ENCODE measurements around the gene MS4A3. TPM values are rescaled to one million over a fixed set of nuclear protein-coding genes. Genes with fewer than 3 reads are reported as not detected.
"Not testable (repeated sequence)": the region's sequence is repeated elsewhere in the genome, so short reads cannot be mapped to it uniquely, and the experiment has no call there.

MS4A3 gene
- total RNA-seq, 4 donors from 2014 or later, result not detected

DNA sequence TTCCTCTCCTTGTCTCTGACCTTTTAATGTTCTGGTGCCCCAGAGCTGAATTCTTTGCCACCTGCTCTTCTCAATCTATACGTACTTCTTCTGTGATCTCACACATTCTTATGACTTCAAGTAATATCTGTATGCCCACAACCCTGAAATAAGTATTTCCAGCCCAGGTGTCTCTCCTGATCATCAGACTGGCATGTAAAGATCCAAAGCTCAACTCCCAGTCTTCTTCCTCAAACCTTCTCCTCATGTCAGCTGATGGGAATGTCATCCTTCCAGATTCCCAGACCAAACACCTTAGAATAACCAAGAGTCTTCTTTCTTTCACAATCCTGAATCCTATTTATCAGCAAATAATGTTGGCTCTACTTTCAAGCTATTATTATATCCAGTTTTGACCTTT lies 9.3 kb downstream of the MS4A3 start:
- H3K27me3 ChIP-seq, result no peaks in the 10 kb centered on the region
- no peak overlapping the region for H3K4me3 ChIP-seq
- H3K4me1 ChIP-seq, result no peaks in the 10 kb centered on the region
- DNase-seq, result no peak
- H3K36me3 ChIP-seq, result no peaks in the 10 kb centered on the region
- intact Hi-C loops (cut with DNase I; ENCODE audit: low total_unique reads), result no loop called here
- no peaks in the 10 kb centered on the region for H3K9me3 ChIP-seq
- no peak overlapping the region for H3K27ac ChIP-seq
- no peak for TF ChIP-seq POLR2A (IDR thresholded peaks at IDR 0.05)

DNA sequence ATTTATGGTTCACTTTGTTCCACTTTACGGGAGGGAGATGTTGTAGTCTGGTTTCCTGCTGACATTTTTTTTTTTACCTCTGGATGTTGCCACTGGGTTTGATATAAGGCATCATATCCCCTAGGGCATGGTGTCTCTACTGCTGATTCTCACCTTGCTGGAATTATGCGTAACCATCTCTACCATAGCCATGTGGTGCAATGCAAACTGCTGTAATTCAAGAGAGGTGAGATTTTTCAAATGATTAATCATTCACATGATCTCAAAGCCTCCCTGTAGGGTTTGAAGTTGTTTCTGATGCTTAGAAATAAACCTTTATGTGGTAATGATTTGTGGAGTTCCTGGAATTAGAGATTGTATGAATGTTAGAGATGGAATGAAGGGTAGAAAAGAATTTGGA lies 13.0 kb downstream of the MS4A3 start:
- Histone ChIP-seq H3K27me3 (no peaks in the 10 kb centered on the region), H3K27ac (no peak overlapping the region), H3K4me3 (no peak overlapping the region), H3K36me3 (no peaks in the 10 kb centered on the region), H3K9me3 (no peaks in the 10 kb centered on the region), H3K4me1 (no peaks in the 10 kb centered on the region)
- DNase-seq, result no peak
- intact Hi-C loops (cut with DNase I; ENCODE audit: low total_unique reads), result no loop called here
- no peak for TF ChIP-seq POLR2A (IDR thresholded peaks at IDR 0.05)
- TF ChIP-seq, protein P1, sequence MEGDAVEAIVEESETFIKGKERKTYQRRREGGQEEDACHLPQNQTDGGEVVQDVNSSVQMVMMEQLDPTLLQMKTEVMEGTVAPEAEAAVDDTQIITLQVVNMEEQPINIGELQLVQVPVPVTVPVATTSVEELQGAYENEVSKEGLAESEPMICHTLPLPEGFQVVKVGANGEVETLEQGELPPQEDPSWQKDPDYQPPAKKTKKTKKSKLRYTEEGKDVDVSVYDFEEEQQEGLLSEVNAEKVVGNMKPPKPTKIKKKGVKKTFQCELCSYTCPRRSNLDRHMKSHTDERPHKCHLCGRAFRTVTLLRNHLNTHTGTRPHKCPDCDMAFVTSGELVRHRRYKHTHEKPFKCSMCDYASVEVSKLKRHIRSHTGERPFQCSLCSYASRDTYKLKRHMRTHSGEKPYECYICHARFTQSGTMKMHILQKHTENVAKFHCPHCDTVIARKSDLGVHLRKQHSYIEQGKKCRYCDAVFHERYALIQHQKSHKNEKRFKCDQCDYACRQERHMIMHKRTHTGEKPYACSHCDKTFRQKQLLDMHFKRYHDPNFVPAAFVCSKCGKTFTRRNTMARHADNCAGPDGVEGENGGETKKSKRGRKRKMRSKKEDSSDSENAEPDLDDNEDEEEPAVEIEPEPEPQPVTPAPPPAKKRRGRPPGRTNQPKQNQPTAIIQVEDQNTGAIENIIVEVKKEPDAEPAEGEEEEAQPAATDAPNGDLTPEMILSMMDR (IDR thresholded peaks at IDR 0.05), result no peak

DNA sequence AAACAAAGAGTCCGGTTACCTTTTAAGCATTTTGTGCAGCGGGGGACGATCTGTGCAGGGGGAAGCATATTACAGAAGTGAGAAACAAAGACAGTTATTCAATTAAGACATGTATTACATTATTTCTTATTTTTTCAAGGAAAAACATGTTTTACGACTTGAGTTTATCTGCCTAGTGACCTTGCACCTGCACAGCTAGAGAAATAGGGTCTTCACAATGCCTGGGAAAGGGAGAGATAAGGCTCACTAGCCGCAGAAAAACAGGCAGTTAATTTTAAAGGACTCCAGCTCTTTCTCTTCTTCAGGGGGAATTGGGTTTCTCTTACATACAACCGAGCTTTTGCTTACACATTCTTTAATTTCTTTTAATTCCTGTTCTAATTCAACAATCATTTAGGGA lies 15.2 kb downstream of the MS4A3 start:
- H3K9me3 ChIP-seq; intact Hi-C loops (cut with DNase I; ENCODE audit: low total_unique reads); H3K4me1 ChIP-seq; H3K27me3 ChIP-seq; DNase-seq; H3K36me3 ChIP-seq; H3K4me3 ChIP-seq; H3K27ac ChIP-seq: not testable (repeated sequence)

DNA sequence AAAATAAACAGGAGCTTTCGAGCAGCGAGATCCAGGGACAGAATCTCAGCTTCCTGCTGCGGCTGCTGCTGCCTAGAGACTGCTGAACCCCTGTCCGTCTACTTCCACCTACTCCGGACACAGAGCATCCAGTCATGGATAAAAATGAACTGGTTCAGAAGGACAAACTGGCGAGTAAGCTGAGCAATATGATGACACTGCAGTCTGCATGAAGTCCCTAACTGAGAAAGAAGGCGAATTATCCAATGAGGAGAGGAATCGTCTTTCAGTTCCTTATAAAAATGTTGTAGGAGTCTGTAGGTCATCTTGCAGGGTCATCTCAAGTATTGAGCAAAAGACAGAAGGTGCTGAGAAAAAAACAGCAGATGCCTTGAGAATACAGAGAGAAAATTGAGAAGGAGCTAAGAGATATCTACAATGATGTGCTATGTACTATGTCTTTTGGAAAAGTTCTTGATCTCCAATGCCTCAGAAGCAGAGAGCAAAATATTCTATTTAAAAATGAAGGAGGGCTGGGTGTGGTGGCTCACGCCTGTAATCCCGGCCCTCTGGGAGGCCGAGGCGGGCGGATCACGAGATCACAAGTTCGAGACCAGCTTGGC lies 20.9 kb downstream of the MS4A3 start:
- Histone ChIP-seq H3K9me3 (no peaks in the 10 kb centered on the region), H3K27ac (no peak overlapping the region), H3K27me3 (no peaks in the 10 kb centered on the region), H3K36me3 (no peaks in the 10 kb centered on the region), H3K4me3 (no peak overlapping the region), H3K4me1 (no peaks in the 10 kb centered on the region)
- no peak for DNase-seq
- intact Hi-C loops (cut with DNase I; ENCODE audit: low total_unique reads), result no loop called here
- TF ChIP-seq, protein P1 (IDR thresholded peaks at IDR 0.05), result no peak
- TF ChIP-seq POLR2A (IDR thresholded peaks at IDR 0.05), result no peak

DNA sequence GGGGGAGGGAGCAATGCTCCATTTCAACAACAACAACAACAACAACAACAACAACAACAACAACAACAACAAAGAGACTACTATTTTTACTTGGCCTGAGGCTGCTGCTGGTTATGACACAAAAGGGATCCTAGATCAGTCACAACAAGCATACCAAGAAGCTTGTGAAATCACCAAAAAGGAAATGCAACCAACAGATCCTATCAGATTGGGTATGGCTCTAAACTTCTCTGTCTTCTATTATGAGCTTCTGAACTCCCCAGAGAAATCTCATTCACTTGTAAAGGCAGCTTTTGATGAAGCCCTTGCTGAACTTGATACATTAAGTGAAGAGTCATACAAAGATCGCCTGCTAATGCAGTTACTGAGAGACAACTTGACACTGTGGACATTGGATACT lies 21.5 kb downstream of the MS4A3 start:
- no peak for TF ChIP-seq POLR2A (IDR thresholded peaks at IDR 0.05)
- TF ChIP-seq, protein P1 (IDR thresholded peaks at IDR 0.05), result no peak
- Histone ChIP-seq H3K27me3 (no peaks in the 10 kb centered on the region), H3K4me1 (no peaks in the 10 kb centered on the region), H3K4me3 (no peak overlapping the region), H3K9me3 (no peaks in the 10 kb centered on the region), H3K27ac (no peak overlapping the region), H3K36me3 (no peaks in the 10 kb centered on the region)
- DNase-seq, result no peak
- intact Hi-C loops (cut with DNase I; ENCODE audit: low total_unique reads), result no loop called here

DNA sequence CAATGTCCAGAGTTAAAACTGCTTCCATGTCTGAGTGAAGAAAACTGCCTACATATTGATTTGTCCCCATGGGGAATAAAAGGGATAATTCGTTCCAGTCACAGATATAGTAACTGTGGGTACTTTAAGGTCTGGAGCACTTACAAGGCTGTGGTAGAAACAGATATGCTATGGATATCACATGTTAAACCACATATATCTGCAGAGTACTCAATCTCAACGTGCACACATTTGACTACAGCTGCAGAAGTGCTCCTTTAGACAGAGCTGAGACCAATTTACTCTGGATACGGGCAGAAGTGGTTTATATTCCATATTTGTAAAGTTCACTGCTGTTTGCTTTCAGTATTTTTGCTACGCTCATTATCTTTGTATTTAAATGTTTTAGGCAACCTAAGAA lies 22.3 kb downstream of the MS4A3 start:
- no peak for DNase-seq
- intact Hi-C loops (cut with DNase I; ENCODE audit: low total_unique reads), result no loop called here
- Histone ChIP-seq H3K27ac (no peak overlapping the region), H3K36me3 (no peaks in the 10 kb centered on the region), H3K27me3 (no peaks in the 10 kb centered on the region), H3K9me3 (no peaks in the 10 kb centered on the region), H3K4me1 (no peaks in the 10 kb centered on the region), H3K4me3 (no peak overlapping the region)
- TF ChIP-seq POLR2A (IDR thresholded peaks at IDR 0.05), result no peak
- TF ChIP-seq, protein P1 (IDR thresholded peaks at IDR 0.05), result no peak
